NCI-H345 (cell line): ENCODE results near the gene PKP1.

Experiments
- DNase-seq: peaks from one replicate; lab custom pipeline; 2025; lab: John Stamatoyannopoulos, UW

PKP1 gene

GRCh38 chr1:201307760-201308499 is 24.6 kb downstream of the PKP1 start:
- DNase-seq: peak; percentile 90

GRCh38 chr1:201309416-201309815 is 26.1 kb downstream of the PKP1 start:
- peak; percentile 93 for DNase-seq

- no peak for DNase-seq
These were observed 27.1 kb downstream of the PKP1 start for GRCh38 chr1:201310251-201310985.

- peak; percentile 89 for DNase-seq
These were observed 27.7 kb downstream of the PKP1 start for GRCh38 chr1:201310986-201311355.

- peak; percentile 78 for DNase-seq
These were observed 28.2 kb downstream of the PKP1 start for GRCh38 chr1:201311356-201312011.

GRCh38 chr1:201312298-201312697 is 29.0 kb downstream of the PKP1 start:
- DNase-seq: no peak

- DNase-seq: no peak
These were observed 29.8 kb downstream of the PKP1 start for GRCh38 chr1:201313086-201313485.

GRCh38 chr1:201316556-201316955 is 33.2 kb downstream of the PKP1 start:
- no peak for DNase-seq

GRCh38 chr1:201317551-201317950 is 34.2 kb downstream of the PKP1 start:
- no peak for DNase-seq

- no peak for DNase-seq
These were observed 35.4 kb downstream of the PKP1 start for GRCh38 chr1:201318504-201319340.

- no peak for DNase-seq
These were observed 36.3 kb downstream of the PKP1 start for GRCh38 chr1:201319631-201320030.

GRCh38 chr1:201320168-201320788 is 37.0 kb downstream of the PKP1 start:
- no peak for DNase-seq

GRCh38 chr1:201321826-201322390 is 38.6 kb downstream of the PKP1 start:
- DNase-seq: no peak

- DNase-seq: no peak
These were observed 39.6 kb downstream of the PKP1 start for GRCh38 chr1:201322653-201323510.

GRCh38 chr1:201324306-201324705 is 41.0 kb downstream of the PKP1 start:
- no peak for DNase-seq

GRCh38 chr1:201324821-201325677 is 41.7 kb downstream of the PKP1 start:
- no peak for DNase-seq

- DNase-seq: no peak
These were observed 42.4 kb downstream of the PKP1 start for GRCh38 chr1:201325678-201326060.

- no peak for DNase-seq
These were observed 43.4 kb downstream of the PKP1 start for GRCh38 chr1:201326710-201327109.

GRCh38 chr1:201327687-201328240 is 44.5 kb downstream of the PKP1 start:
- DNase-seq: no peak
